GM19099 (cell line): ENCODE measurements around the gene MAGI1.

Source experiments
- POLR2A ChIP-seq: IDR thresholded peaks from 3 replicates; pipeline ENCODE4 v1.6.1; 2011; ENCODE audit warnings: low read depth; ENCODE audit not compliant: insufficient read length; ENCODE audit errors: extremely low read depth

Gene MAGI1

DNA sequence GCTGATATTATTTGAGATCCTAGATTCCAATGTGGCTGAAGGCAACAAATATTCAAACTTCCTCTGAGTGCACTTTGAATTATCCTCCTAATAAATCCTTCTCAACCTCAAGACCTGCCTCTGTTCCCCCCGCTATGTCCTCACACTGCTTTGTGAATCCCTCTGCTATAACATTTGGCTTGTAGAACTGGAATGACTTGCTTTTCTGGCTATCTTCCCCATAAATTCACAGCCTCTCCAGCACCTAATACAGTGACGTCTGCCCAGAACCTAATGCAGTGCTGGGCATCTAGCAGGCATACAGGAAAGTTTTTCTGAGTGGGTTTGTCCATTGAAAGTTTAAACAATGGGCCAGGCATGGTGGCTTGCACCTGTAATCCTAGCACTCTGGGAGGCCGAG, 707.0 kb downstream of the MAGI1 start:
- TF ChIP-seq POLR2A = no peak

DNA sequence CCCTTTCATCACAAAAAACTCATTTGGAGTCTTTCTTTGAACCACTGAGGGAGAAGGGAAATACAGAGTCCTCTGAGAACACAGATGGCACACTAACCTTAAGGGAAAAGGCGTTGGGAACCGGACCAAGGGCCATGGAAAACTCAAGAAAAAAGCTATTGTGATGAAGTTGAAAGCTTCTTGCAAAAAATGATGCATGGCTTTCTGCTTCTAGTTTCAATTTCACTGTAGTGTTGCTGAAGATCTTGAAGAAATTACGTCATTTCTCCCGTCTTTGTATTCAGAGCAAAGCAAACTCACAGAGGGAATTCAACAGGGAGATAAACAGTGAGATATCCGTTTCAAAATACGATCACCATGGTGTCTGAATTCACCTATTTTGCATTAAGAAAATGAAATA, 708.6 kb downstream of the MAGI1 start:
- no peak for TF ChIP-seq POLR2A

DNA sequence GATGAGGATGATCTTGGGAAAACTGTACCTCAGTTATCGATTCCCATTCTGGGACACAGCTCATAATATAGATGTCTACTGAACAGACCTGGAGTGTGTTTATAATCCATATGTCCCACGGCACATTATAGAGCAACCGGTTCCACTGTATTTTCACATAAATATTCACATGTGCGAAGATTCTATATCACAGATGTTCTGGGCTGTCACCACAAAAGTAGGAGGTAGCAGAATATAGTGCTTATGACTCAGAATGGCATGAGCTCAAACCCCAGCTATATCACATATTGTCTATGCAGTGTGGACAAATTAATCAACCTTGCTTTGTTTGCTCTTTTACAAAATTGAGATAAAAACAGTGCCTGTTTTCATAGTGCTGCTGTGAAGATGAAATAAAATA, 710.6 kb downstream of the MAGI1 start:
- no peak for TF ChIP-seq POLR2A

DNA sequence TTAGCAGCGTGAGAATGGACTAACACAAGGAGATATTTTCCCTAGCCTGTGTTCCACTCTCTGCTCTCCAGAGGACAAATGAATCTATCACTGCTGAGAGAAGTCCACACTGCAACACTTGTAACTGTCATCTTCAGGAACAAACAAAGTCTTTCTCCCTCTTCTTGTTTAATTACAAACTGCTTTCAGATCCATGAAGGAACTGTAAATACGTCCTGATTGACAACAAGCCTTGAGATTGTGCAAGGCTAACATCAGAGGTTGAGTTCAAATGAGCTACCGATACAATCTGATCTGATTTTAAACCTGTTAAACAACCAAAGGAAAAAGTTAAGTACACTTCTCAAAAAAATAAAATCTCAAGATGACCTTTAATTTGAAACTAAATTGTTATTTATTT, 712.1 kb downstream of the MAGI1 start:
- TF ChIP-seq POLR2A = no peak

GRCh38 chr3:65322910-65323309, 715.8 kb downstream of the MAGI1 start:
- TF ChIP-seq POLR2A = no peak

GRCh38 chr3:65318231-65318630, 720.5 kb downstream of the MAGI1 start:
- TF ChIP-seq POLR2A = no peak

DNA sequence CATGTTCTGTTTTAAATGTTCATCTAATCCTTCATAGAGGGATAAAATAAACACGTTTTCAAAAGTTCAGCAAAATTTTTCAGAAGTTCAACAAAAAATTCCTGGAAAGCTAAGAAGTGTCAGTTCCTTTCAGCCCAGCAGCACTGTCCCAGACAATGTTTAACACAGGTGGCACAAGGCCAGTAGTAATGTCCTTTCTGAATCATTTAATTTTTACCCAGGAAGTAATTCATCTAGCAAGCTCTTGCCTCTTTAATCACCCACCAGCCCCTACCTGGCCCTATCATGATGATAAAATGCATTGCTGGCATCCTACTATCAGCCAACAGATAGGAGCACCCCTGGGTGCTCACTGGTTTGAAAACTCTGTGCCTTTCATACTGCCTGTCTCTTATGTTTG, 723.8 kb downstream of the MAGI1 start:
- no peak for TF ChIP-seq POLR2A

DNA sequence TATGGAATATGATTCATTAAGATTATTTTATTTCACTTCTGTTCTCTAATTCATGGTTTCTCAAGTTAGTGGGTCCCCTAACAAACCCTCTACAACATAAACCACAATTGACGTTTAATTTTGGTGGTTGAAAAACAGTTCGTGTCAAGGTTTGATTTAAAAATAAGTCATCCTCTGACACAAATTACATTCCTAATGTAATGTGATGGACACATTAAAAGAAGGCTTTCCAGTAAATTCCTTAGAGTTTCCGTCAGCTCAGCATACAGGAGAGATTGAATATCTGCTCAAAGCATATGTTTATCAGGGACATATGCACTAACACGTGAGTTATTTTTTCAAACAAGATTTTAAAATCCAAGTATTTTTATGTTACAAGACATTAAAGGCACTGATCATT, 724.4 kb downstream of the MAGI1 start:
- TF ChIP-seq POLR2A = no peak

GRCh38 chr3:65313666-65314065, 725.1 kb downstream of the MAGI1 start:
- TF ChIP-seq POLR2A = no peak

GRCh38 chr3:65305836-65306235, 732.9 kb downstream of the MAGI1 start:
- no peak for TF ChIP-seq POLR2A
